ENCODE data around the gene CABP7. TPM values are rescaled to one million over a fixed set of nuclear protein-coding genes. Genes with fewer than 3 reads are reported as not detected.

The CABP7 gene
- polyA plus RNA-seq, 1 of the 3 experiments (the other 2 are of a cell fraction), result 0.72 TPM

- Histone ChIP-seq H3K9me3 (no peaks in the 10 kb centered on the region), H3K4me3 (ENCODE audit: low read depth in 2 of 2, low read length in 1 of 2) (no peak overlapping the region), H3K4me2 (no peak overlapping the region), H3K4me1 (ENCODE audit: control insufficient read depth in 1 of 2, insufficient read depth in 2 of 2, low read depth in 1 of 2, low read length in 1 of 2) (peaks cover 0 to 86% of the 10 kb centered on the region in 2 experiments; a peak in 1 of 4 replicates), H2AFZ (ENCODE audit: low read depth) (no peak overlapping the region), H3K27ac (ENCODE audit: low read depth in 2 of 2, low read length in 1 of 2) (peak overlapping the region in 1 of 2 experiments; percentile 86; a peak in 2 of 4 replicates), H3K79me2 (ENCODE audit: insufficient read depth) (no peaks in the 10 kb centered on the region), H3F3A (replicated peaks; ENCODE audit: insufficient read depth) (no peaks in the 10 kb centered on the region), H3K9me2 (no peaks in the 10 kb centered on the region), H4K20me1 (ENCODE audit: insufficient read depth) (no peaks in the 10 kb centered on the region), H3K36me3 (replicated peaks in 1 of 2; ENCODE audit: control insufficient read depth in 1 of 2, insufficient read depth in 2 of 2, low read length in 1 of 2) (no peaks in the 10 kb centered on the region), H3K9ac (no peak overlapping the region), H3K27me3 (ENCODE audit: insufficient read depth) (no peaks in the 10 kb centered on the region)
- ChIA-PET CTCF (interaction anchor here (1.0 to 2.6 kb wide), 6 partner anchors 14 to 382 kb away, joined by 3 to 10 read pairs (median 3); no protein-coding TSS in a partner anchor), POLR2A (no interaction called here)
- no peak for TF ChIP-seq MAX (IDR thresholded peaks at IDR 0.05; ENCODE audit: low read depth)
- TF ChIP-seq TEAD4 (IDR thresholded peaks at IDR 0.05; ENCODE audit: borderline replicate concordance, insufficient read depth), result no peak
- no peak for DNase-seq
- WGBS (ENCODE audit: low lambda C conversion rate), result 78% methylated on average over 8 of the region's 18 CpGs
These were observed 12.8 kb upstream of the CABP7 start for GRCh38 chr22:29707010-29707409.

- H2AFZ ChIP-seq (ENCODE audit: low read depth), result no peak overlapping the region
- no peak overlapping the region for H3K4me2 ChIP-seq
- CTCF ChIA-PET, result interaction anchor here (1.0 to 1.3 kb wide), 3 partner anchors 18 to 381 kb away, joined by 3 read pairs; no protein-coding TSS in a partner anchor
- no peaks in the 10 kb centered on the region for H3K36me3 ChIP-seq (replicated peaks in 1 of 2; ENCODE audit: control insufficient read depth in 1 of 2, insufficient read depth in 2 of 2, low read length in 1 of 2)
- no peak overlapping the region for H3K4me3 ChIP-seq (ENCODE audit: low read depth in 2 of 2, low read length in 1 of 2)
- WGBS (ENCODE audit: low lambda C conversion rate), result 70% methylated on average over 4 of the region's 5 CpGs
- no peaks in the 10 kb centered on the region for H3K9me2 ChIP-seq
- peaks cover 0 to 85% of the 10 kb centered on the region in 2 experiments; a peak in 1 of 4 replicates for H3K4me1 ChIP-seq (ENCODE audit: control insufficient read depth in 1 of 2, insufficient read depth in 2 of 2, low read depth in 1 of 2, low read length in 1 of 2)
- POLR2A ChIA-PET, result no interaction called here
- no peaks in the 10 kb centered on the region for H3K9me3 ChIP-seq
- peak overlapping the region in 1 of 2 experiments; percentile 23; a peak in 1 of 4 replicates for H3K27ac ChIP-seq (ENCODE audit: low read depth in 2 of 2, low read length in 1 of 2)
- H3K27me3 ChIP-seq (ENCODE audit: insufficient read depth), result no peaks in the 10 kb centered on the region
- H4K20me1 ChIP-seq (ENCODE audit: insufficient read depth), result no peaks in the 10 kb centered on the region
- DNase-seq, result no peak
- H3K9ac ChIP-seq, result no peak overlapping the region
- no peaks in the 10 kb centered on the region for H3F3A ChIP-seq (replicated peaks; ENCODE audit: insufficient read depth)
- TF ChIP-seq TEAD4 (IDR thresholded peaks at IDR 0.05; ENCODE audit: borderline replicate concordance, insufficient read depth) (no peak), NRF1 (IDR thresholded peaks at IDR 0.05; ENCODE audit: low read depth, low read length) (no peak), ELF1 (IDR thresholded peaks at IDR 0.05) (no peak), CHD2 (IDR thresholded peaks at IDR 0.05; ENCODE audit: low read length, partially characterized antibody) (no peak), MXI1 (IDR thresholded peaks at IDR 0.05; ENCODE audit: low read depth, low read length) (no peak), PBX3 (IDR thresholded peaks at IDR 0.05) (no peak), RAD21 (IDR thresholded peaks at IDR 0.05; ENCODE audit: low read length) (no peak)
- no peaks in the 10 kb centered on the region for H3K79me2 ChIP-seq (ENCODE audit: insufficient read depth)
These were observed 12.3 kb upstream of the CABP7 start for GRCh38 chr22:29707471-29707870.

GRCh38 chr22:29710193-29710592 lies 9.6 kb upstream of the CABP7 start:
- H3F3A ChIP-seq (replicated peaks; ENCODE audit: insufficient read depth), result no peaks in the 10 kb centered on the region
- no peaks in the 10 kb centered on the region for H3K36me3 ChIP-seq (replicated peaks in 1 of 2; ENCODE audit: control insufficient read depth in 1 of 2, insufficient read depth in 2 of 2, low read length in 1 of 2)
- peak overlapping the region in 1 of 2 experiments; percentile 97; a peak in 2 of 4 replicates for H3K27ac ChIP-seq (ENCODE audit: low read depth in 2 of 2, low read length in 1 of 2)
- no peak overlapping the region for H3K4me3 ChIP-seq (ENCODE audit: low read depth in 2 of 2, low read length in 1 of 2)
- no peaks in the 10 kb centered on the region for H3K27me3 ChIP-seq (ENCODE audit: insufficient read depth)
- 81% methylated on average over 10 of the region's 15 CpGs for WGBS (ENCODE audit: low lambda C conversion rate)
- DNase-seq, result no peak
- H3K9me2 ChIP-seq, result no peaks in the 10 kb centered on the region
- ChIA-PET CTCF (interaction anchor here (1.0 to 2.8 kb wide), 5 partner anchors 9 to 23 kb away, joined by 3 to 13 read pairs (median 9); no protein-coding TSS in a partner anchor), POLR2A (interaction anchor here (1.0 to 1.2 kb wide), 2 partner anchors 9 to 12 kb away, joined by 3 to 4 read pairs; no protein-coding TSS in a partner anchor)
- H4K20me1 ChIP-seq (ENCODE audit: insufficient read depth), result no peaks in the 10 kb centered on the region
- H3K79me2 ChIP-seq (ENCODE audit: insufficient read depth), result no peaks in the 10 kb centered on the region
- H3K9ac ChIP-seq, result no peak overlapping the region
- no peak overlapping the region for H3K4me2 ChIP-seq
- peaks cover 0 to 82% of the 10 kb centered on the region in 2 experiments; a peak in 1 of 4 replicates for H3K4me1 ChIP-seq (ENCODE audit: control insufficient read depth in 1 of 2, insufficient read depth in 2 of 2, low read depth in 1 of 2, low read length in 1 of 2)
- no peak overlapping the region for H2AFZ ChIP-seq (ENCODE audit: low read depth)
- no peaks in the 10 kb centered on the region for H3K9me3 ChIP-seq
- TF ChIP-seq PBX3 (IDR thresholded peaks at IDR 0.05) (no peak), NRF1 (IDR thresholded peaks at IDR 0.05; ENCODE audit: low read depth, low read length) (no peak), MXI1 (IDR thresholded peaks at IDR 0.05; ENCODE audit: low read depth, low read length) (no peak), SMC3 (IDR thresholded peaks at IDR 0.05; ENCODE audit: low read depth, low read length) (no peak), TEAD4 (IDR thresholded peaks at IDR 0.05; ENCODE audit: borderline replicate concordance, insufficient read depth) (no peak), MEF2A (IDR thresholded peaks at IDR 0.05; ENCODE audit: borderline replicate concordance, low read depth) (no peak), USF1 (IDR thresholded peaks at IDR 0.05; ENCODE audit: borderline replicate concordance, low read depth) (no peak), REST (IDR thresholded peaks at IDR 0.05; ENCODE audit: low read depth, low read length) (no peak)
